CD4-positive, alpha-beta T cell treated with Interleukin-10 for 1 hour (primary cell): ENCODE data around the gene ACTRT2.

Experiments
- DNase-seq: peaks from one replicate; pipeline ENCODE4 v3.0.0-alpha.2; 2020

ACTRT2 gene

GRCh38 chr1:3070309-3070643, 49.0 kb downstream of the ACTRT2 start:
- no peak for DNase-seq

DNA sequence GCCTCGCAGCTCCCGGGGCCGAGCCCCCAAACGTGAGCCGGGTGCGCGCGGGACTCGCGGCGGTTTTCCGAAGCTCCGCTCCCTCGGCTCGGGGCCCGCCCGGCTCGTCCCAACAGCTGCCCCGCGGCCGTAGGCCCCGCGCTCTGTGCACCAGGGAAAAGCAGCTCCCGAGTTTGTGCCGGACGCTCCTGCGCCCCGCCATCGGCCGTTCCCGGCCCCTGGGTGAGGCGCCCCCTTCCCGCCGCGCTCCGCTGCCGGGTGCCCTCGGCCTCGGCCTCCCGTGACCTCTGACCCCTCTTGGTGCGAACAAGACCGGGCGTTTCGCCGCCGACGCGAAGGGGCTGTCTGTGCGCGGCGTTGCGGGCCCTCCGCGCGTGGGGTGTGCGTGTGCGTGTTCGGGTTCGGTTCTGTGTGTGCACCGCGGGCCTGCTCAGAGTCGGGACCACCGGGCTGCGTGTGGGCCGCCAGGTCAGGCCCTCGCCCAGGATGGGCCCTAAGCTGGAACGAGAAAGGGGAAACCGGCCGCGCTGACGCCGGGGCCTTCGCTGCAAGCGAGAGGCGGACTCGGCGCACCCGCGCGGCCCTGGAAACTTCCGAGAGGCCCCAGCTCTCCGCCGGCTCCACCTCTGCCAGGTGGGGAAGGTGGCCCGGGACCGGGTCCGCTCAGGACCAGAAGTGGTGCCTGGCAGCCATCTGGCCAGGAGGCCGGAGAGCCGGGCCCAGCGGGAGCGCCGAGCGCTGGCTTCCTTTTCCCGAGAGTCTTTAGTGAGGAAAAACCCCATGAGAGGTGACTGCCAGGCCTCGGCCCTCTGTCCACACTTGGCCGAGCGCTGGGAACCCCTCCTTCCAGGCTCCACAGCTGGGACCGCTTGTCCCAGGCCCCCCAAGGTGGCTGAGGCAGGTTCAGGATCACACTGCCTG, 49.6 kb downstream of the ACTRT2 start:
- DNase-seq: no peak

DNA sequence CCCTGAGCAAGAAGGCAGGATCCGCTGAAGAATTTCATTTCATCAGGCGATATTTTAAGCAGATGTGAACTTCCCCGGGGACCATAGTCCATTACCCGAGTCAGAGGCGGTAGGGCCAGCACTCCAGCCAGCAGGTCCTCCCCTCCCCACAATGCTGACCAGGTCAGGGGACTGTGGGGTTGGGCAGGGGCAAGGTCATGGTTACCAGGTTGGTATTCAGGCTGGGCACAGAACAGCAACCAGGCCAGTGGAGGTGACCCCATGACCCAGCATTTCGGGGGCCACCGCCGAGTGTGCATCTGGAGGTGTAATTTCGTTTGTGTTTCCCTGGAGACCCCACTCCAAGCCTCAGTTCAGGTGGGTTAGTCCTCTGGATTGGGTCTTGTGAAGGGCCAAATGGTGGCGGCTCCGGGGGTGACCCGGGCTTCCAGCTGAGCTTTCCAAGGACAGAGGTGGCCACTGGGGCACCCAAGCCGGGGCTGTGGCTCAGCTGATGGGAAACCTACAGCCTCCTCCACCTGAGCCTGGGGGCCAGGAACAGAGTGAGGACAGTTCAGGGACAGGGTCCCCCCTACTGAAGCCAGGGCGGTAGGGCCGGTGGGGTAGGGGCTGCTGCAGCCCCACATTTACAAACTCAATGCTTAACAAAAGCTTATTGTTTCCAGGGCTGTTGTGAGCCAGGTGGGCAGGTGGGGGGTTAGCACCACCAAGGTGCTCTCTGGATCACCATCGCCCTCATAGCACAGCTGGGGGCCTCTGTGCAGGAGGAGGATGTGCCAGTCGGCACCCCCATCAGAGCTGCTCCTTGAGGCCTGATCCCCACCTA, 50.5 kb downstream of the ACTRT2 start:
- DNase-seq: no peak
